ENCODE results near the gene ASNS.

DNA sequence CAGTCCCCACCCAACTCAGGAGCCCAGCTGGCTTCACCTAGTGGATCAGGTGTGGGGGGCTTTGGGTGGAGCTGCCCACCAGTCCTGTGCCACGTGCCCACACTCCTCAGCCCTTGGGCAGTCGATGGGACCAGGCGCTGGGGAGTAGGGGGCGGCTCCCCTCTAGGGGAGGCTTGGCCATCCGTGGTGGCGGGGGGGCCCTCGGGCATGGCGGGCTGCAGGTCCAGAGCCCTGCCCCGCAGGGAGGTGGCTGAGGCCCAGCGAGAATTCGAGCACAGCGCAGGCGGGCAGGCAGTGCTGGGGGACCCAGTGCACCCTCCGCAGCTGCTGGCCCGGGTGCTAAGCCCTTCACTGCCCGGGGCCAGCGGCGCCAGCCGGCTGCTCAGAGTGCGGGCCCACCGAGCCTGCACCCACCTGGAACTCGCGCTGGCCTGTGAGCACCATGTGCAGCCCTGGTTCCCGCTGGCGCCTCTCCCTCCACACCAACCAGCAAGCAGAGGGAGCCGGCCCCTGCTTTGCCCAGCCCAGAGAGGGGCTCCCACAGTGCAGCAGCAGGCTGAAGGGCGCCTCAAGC is 29.3 kb downstream of the ASNS start:
- TF ChIP-seq, protein P1, sequence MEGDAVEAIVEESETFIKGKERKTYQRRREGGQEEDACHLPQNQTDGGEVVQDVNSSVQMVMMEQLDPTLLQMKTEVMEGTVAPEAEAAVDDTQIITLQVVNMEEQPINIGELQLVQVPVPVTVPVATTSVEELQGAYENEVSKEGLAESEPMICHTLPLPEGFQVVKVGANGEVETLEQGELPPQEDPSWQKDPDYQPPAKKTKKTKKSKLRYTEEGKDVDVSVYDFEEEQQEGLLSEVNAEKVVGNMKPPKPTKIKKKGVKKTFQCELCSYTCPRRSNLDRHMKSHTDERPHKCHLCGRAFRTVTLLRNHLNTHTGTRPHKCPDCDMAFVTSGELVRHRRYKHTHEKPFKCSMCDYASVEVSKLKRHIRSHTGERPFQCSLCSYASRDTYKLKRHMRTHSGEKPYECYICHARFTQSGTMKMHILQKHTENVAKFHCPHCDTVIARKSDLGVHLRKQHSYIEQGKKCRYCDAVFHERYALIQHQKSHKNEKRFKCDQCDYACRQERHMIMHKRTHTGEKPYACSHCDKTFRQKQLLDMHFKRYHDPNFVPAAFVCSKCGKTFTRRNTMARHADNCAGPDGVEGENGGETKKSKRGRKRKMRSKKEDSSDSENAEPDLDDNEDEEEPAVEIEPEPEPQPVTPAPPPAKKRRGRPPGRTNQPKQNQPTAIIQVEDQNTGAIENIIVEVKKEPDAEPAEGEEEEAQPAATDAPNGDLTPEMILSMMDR (optimal IDR thresholded peaks at IDR 0.05 in 1 of 3, IDR thresholded peaks at IDR 0.05 in 1 of 3, conservative IDR thresholded peaks at IDR 0.05 in 1 of 3; ENCODE audit: extremely low read depth in 1 of 3, insufficient read depth in 2 of 3, low read length in 3 of 3): no peak
- TF ChIP-seq EZH2 (IDR thresholded peaks at IDR 0.05; ENCODE audit: low read length): no peak
